Stimulated activated CD4-positive, alpha-beta T cell treated with anti-CD3 and anti-CD28 coated beads, Interleukin-15, amount 100 ng/mL, for 24 hours (primary cell): ENCODE data around the gene NOTCH1.

Experiments used
- DNase-seq: peaks from one replicate; pipeline ENCODE4 v3.0.0-alpha.2; 2020

NOTCH1 gene

GRCh38 chr9:136482793-136483588 lies 62.9 kb downstream of the NOTCH1 start, which contains the start of gene SEC16A:
SEC16A (minus strand) TSS chr9:136483040; CDS start chr9:136477615, 5,425 bp downstream.
- DNase-seq = peak; percentile 100

- peak; percentile 42 for DNase-seq
Measured at GRCh38 chr9:136482046-136482792, 63.6 kb downstream of the NOTCH1 start.

GRCh38 chr9:136481558-136481957 lies 64.3 kb downstream of the NOTCH1 start:
- no peak for DNase-seq

- no peak for DNase-seq
Measured at GRCh38 chr9:136476369-136477150, 69.3 kb downstream of the NOTCH1 start.

DNA sequence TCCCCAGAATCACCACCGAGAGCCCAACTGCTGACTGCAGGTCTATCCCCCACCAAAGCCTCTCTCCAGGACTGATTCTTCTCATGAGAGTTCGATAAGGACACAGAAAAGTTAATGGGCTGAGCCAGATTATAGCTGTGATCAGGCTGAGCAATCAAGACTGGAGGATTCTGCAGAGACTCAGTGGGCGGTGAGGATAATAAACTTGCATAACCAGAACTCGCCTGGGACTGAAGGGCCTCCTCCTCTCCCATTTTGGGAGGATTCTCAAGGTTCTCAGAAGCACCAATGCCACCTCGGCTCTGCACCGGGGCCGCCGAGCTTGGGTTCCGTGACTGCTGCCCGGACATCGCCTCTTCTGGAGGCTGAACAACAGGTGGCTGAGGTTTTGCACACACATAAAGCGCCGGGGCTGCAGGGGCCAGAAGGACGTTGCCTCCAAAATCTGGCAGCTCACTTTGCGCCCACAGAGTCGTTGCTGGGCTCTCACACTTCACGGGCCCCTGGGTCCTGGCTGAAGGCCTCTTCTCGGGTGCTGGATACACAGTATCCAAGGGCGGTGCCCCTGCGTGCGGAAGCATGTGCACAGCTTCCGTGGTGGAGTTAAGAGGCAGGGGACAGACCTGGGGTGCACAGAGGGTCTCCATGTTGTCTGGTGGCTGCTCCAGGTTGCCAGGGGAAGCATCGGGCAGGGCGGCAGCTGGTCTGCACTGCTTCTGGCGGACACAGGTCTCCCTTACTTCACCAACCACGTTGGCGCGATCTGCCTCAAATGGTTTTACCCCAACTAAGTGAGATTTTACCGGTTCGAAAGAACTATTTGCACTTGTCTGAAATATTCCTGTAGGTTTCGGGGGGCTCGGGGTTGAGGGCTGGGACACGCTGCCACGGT lies 70.6 kb downstream of the NOTCH1 start:
- no peak for DNase-seq

- no peak for DNase-seq
Measured at GRCh38 chr9:136474021-136474640, 71.7 kb downstream of the NOTCH1 start.

DNA sequence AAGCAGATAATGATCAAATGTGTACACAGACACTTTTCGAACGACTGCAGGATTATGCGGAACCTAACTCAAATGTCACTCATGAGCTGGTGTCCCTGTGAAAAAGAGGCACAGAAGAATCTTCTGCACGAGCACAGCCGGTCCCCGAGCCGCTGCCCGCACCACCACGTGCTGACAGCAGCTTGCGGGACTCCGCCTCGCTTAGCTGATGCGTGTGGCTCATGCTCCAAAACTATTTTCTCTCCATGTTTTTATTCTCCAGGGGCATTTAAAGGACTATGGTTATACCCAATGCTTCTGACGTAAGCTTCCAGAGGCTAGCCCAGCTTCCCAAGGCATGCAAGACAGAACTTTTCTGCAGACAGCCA lies 72.5 kb downstream of the NOTCH1 start:
- DNase-seq = no peak

DNA sequence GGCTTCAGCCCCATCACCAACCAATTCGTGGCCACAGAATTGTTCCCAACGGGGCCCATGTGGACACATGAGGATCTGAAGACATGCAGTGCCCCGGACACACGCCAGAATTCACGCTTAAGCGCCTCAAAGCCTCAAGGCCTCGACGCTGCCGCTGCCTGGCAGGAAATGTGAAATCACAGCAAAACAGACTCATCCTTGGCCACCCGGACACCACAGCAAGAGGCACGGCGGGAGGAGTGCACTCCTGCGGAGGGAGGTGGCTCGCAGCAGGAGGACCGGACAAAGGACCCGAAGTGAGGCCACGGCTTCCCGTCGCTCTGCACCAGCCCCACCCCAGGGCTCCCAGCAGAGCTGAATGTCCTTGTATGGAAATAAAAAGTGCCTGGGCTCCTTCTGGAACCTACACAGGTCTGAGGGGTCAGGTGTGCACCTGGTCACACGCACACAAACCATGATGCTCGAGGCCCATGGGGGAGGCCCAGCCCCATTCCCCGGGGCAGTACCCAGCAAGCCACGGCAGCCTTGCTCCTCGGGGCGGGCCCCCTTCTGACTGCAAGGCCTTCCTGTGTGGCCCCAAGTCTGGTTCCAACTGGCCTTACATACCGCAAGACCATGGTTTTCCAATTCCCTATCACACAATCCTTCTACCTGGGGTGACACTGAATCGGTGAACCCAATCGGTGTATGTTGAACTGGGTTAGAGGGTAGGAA lies 73.1 kb downstream of the NOTCH1 start:
- no peak for DNase-seq

DNA sequence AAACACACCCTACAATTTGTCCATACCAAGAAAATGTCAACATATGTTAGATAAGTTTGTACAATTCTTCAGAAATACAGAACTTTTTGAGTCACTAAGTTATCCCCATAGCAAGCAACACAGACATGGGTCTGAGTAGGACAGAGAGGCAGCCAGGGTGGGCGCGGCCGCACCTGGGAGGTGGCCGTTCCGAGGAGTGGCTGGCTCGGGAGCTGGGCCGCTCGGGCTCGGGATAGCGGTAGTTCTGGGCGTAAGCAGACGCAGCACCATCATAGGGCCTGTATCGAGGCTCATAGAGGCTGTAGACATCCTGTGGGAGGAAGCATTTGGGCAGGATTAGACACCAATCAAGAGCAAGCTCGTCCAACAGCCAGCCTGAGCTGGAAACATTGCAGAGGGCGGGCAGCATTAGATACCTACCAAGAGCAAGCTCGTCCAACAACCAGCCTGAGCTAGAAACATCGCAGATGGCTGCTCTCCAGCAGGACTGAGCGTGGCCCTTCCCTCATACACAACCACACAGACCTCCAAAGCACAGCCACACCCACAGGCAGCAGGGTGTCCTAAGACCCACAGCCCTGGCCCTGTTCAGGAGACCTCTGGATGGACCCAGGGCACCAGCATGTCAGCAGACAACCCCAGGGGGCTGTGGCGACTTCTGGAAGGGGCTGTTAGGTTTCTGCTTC lies 73.9 kb downstream of the NOTCH1 start:
- no peak for DNase-seq

DNA sequence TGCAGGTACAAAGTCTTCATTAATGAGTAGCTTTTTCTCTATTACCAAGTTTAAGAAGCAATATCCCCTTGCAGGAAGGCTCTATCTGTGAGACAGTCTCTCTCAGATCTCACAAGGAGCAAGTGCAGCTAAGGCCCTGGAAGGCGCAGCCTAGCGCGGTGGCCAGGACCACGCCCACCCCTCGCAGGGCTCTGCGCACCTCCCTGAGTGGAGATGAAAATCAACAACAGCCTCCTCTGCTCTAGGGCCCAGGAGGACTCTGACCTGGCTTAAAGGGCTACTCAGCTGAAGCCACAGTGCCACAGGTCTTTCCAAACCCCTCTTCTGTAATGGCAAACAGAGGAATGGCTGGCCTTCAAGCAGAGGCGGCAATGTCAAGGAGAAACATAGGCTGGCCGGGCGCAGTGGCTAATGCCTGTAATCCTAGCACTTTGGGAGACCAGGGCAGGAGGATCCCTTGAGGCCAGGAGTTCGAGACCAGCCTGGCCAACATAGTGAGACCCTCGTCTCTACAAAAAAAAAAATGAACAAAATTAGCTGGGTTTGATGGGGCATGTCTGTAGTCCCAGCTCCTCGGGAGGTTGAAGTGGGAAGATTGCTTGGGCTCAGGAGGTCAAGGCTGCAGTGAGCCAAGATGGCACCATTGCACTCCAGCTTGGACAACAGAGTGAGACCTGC lies 74.9 kb downstream of the NOTCH1 start:
- DNase-seq = no peak

DNA sequence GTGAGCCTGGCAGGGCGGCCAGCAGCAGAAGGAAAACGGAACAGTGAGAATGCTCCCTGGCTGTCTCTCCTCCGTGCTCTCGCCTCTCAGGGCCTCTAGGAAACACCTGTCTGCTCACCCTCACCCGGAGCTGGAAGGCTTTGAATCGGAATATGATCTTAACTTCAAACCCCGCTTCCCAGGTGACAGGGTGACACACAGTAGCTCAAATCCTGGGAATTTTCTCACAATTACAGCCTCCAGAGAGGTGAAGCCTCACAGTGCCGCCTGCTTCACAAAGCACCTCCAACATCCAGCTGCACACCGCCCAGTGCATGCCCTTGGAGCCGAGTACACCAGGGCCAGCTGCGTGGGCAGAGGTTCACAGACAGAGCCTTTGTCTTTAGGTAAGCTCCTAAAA lies 75.5 kb downstream of the NOTCH1 start:
- no peak for DNase-seq

DNA sequence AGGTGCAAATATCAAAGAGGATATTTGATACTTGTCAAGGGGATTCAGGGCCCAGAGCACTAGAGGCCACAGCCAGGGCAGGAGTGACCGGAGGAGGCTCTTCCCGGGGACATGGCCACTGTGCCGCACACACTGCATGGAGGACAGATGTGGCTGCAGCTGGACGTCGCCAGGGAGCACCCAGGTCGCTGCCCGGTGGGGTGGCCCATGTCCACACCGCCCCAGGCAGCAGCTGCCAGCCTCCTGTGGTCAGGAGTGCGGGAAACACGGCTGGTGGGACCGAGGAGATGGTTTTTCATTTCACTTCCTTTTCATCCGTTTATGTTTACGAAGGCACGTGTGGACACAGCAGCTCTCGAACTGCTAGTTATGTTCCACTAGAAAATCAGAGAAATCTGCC lies 78.1 kb downstream of the NOTCH1 start:
- DNase-seq = no peak

- no peak for DNase-seq
Measured at GRCh38 chr9:136466155-136466541, 79.7 kb downstream of the NOTCH1 start.

DNA sequence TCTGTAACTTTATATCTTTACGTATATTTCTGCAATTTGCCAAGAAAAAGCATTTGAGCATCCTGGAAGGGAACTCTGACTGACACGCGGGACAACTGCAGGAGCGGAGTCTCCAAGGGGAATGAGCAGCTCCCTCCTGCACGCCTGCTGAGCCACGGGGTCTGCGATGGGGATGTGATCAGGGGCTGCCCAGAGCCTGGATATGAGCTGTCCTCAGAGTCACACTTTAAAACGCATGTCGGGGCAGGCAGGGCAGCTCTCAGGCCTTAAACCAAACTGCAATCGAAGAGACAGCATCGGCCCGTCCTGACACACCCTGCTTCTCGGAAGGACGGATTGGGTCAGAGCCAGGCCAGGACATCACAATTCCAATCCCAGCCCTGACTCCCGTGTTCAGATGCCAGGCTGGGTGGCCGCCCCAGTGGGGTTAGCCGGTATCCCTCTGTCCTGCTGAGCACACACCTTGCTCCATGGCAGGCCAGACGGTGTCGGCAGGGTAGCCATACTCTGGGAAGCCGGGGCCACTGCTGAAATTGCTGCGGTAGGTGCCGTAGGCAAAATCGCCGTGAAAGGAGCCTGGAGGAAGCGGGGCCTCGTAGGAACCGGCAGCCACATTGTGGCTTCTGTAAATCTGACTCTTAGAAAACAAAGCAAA lies 80.2 kb downstream of the NOTCH1 start:
- no peak for DNase-seq

DNA sequence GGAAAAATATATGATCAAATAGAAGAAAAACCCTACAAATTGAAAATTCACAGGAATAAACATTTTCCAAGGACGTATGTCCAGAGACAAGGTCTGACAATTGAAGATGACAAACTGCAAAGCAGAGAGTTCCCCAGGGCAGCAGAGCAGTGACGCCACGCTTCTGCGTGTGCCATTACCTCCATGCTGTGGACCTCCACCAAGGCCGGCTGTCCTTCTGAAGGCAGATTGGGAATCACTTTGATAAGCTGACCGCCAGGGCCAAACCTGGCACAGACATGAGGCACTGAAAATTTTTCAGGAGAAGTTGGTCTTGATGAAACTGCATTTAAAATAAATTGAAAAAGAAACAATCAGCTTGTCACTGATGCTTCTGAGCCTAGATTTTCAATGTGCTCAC lies 81.6 kb downstream of the NOTCH1 start:
- DNase-seq = no peak

DNA sequence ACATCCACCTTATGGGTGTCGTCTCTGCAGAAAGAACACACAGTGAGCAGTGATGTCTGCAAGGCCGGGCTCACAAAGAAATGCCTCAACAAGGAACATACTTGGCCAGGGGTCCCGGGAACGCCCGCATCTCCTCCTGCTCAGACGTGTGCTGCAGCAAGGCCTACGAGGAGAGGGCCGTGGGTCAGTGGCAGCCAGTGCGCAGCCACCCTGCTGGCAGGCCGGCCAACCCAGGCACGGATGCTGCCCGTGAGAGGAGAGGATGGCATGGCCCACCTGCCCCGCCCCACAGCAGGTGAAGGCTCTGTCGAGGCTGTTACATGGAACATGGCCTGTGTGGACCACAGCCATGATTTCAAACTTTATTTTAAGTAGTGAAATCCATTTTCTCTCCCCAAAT lies 82.3 kb downstream of the NOTCH1 start:
- no peak for DNase-seq

DNA sequence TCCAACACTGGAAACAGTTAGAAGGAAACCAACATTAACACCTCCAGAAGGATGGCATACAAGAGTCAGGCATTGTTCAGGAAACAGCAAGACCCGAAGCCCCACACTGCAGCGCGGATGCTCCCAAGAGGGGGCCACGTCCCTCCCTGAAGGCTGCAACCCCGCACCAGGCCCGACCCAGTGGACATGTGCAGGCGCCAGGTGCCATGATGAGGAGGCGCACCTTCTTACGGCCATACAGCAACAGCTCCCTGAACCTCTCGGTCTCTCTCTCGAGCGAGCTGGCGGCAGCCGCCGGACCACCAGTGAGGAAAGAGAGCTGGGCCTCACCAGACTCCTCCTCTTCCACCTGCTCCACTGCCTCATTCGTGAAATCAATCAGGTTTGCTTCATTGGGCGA lies 83.2 kb downstream of the NOTCH1 start:
- no peak for DNase-seq

GRCh38 chr9:136460772-136461325 lies 85.0 kb downstream of the NOTCH1 start:
- no peak for DNase-seq

DNA sequence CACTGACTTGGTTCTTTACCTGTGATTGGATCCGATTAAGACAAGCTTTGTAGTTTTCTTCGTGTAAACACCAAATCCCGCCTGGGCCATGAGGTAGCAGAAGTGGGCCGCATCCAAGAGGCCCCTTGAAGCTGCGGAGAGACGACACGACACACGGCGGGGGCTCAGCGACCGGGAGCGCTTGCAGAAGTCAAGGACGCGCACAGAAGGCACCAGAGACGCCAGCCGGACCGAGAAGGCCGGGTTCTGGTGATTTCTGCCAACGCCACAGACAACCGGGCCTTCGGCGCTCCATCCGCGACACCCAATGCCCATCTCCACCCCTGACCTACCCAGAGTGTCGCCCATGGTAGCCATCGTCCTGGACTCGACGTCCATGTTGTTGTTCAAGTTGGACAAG lies 86.4 kb downstream of the NOTCH1 start:
- DNase-seq = no peak
